ENCODE data around the gene EHMT1.

The EHMT1 gene

DNA sequence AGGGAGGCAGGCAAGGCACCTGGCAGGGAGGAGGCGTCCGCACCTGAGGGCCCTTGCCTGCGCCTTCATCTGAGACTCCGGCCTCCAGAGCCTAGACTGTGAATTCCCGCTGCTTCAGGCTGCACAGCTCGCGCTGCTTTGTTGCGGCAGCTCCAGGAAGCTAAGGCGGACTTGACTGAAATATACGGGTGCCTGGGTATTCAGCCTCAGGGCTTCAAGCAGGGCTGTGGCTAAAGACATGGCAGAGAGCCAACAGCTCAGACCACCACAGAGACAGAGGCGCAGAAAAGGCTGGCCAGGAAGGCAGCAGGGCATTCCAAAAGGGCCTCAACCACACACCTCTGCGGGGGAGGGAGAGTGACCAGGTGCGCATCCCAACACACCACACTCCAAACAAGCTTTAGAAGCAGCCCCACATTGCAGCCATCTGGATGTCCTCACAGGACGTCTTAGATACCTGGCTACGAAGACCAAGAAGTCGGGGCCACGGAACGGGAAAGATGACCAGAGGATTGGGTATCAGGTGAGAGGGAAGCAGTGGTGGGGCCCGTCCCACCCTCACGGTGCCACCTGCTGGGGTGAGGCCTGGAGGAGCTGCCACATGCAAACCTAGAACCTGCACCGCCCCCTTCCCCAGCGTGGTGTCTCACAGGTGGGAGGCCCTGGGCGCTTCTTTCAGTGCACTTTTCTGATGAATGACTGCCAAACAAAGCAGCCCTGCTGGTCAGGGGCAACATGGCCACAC lies 38.4 kb upstream of the EHMT1 start:
- H3K4me2 ChIP-seq, result no peak overlapping the region

DNA sequence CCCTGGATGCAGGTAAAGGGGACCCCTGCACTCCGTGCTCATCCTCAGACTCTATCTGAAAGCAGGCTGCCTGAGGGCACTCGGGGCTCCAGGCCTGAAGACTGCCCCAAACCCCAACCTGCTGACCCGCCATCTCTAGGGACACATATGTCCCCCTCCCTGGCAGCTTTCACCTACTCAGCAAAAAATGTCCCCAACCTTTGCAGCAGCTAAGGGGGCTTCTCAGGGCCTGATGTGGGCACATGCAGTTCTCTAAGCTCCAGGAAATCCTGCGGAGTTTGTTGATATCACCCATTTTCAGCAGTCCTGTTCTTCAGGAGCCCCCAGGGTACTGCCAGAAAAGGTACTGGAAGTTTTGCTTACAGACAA lies 37.9 kb upstream of the EHMT1 start:
- Histone ChIP-seq H3K36me3 (ENCODE audit: insufficient read depth) (no peaks in the 10 kb centered on the region; the same call in 1 of the 2 replicates), H3K4me1 (ENCODE audit: low read depth, poor library complexity, severe bottlenecking) (peaks cover 23% of the 10 kb centered on the region), H2AFZ (ENCODE audit: low read depth) (no peak overlapping the region), H3K4me2 (no peak overlapping the region), H3K79me2 (ENCODE audit: insufficient read depth, low read depth) (peaks cover 27% of the 10 kb centered on the region), H3K27ac (no peak overlapping the region), H4K20me1 (ENCODE audit: insufficient read depth) (no peaks in the 10 kb centered on the region; the same call in 1 of the 2 replicates), H3K27me3 (ENCODE audit: insufficient read depth, low read depth) (no peaks in the 10 kb centered on the region), H3K4me3 (IDR thresholded peaks at IDR 0.05; ENCODE audit: insufficient read depth, low read depth, low read length) (no peak overlapping the region), H3K9ac (no peak overlapping the region)
- TF ChIP-seq, protein P1, sequence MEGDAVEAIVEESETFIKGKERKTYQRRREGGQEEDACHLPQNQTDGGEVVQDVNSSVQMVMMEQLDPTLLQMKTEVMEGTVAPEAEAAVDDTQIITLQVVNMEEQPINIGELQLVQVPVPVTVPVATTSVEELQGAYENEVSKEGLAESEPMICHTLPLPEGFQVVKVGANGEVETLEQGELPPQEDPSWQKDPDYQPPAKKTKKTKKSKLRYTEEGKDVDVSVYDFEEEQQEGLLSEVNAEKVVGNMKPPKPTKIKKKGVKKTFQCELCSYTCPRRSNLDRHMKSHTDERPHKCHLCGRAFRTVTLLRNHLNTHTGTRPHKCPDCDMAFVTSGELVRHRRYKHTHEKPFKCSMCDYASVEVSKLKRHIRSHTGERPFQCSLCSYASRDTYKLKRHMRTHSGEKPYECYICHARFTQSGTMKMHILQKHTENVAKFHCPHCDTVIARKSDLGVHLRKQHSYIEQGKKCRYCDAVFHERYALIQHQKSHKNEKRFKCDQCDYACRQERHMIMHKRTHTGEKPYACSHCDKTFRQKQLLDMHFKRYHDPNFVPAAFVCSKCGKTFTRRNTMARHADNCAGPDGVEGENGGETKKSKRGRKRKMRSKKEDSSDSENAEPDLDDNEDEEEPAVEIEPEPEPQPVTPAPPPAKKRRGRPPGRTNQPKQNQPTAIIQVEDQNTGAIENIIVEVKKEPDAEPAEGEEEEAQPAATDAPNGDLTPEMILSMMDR (conservative IDR thresholded peaks at IDR 0.05; ENCODE audit: low read depth, low read length), result no peak

More for the DNA sequence above, 38.4 kb upstream of the EHMT1 start:
- no peak overlapping the region for H2AFZ ChIP-seq (ENCODE audit: low read depth)
- no peak overlapping the region for H3K4me3 ChIP-seq (IDR thresholded peaks at IDR 0.05; ENCODE audit: insufficient read depth, low read depth, low read length)
- peaks cover 27% of the 10 kb centered on the region for H3K79me2 ChIP-seq (ENCODE audit: insufficient read depth, low read depth)
- no peaks in the 10 kb centered on the region for H3K27me3 ChIP-seq (ENCODE audit: insufficient read depth, low read depth)
- no peak overlapping the region for H3K27ac ChIP-seq
- no peaks in the 10 kb centered on the region; the same call in 1 of the 2 replicates for H4K20me1 ChIP-seq (ENCODE audit: insufficient read depth)
- H3K4me1 ChIP-seq (ENCODE audit: low read depth, poor library complexity, severe bottlenecking), result peaks cover 28% of the 10 kb centered on the region
- H3K9ac ChIP-seq, result no peak overlapping the region
- H3K36me3 ChIP-seq (ENCODE audit: insufficient read depth), result no peaks in the 10 kb centered on the region; the same call in 1 of the 2 replicates
- TF ChIP-seq, protein P1 (conservative IDR thresholded peaks at IDR 0.05; ENCODE audit: low read depth, low read length), result no peak

DNA sequence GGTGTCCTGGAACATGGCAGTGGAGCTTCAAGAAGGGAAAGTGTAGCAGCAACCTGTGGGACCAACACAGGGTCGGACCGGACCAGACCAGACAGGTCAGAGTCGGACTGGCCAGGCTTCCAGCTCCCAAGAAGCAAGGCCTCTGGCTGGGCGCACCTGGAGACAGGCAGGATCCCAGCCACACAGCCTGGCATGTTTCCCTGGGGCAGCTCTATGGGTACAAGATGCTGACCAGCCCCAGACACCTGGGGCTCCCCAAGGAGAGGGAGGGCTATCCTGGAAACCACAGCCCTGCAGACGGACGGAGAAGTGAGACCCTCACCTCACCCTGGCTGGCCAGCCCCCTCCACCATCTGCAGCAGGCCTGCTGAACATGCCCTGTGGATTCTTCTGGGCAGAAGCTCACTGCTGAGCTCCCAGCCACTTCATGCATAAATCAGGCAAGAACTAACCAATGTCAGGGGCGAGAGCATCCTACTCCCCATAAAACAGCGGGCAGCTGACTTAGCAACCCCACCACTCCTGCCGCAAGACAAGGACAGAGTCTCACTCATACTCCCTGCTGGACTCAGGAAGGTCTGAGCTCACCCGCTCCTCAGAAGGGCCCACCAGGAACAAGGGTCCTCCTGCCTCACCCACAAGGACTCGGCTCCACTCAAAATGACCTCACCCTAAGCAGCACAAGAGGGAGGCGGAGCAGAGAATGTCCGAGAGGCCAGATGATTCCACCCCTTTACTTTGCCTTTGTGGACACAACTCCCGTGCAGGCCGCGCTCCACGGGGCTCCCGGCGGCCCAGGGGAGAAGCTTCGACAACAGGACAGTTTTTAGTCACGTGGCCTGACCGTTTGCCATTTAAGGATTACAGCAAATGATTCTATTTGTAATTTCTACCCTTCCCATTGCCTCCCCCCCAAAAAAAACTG lies 37.2 kb upstream of the EHMT1 start:
- TF ChIP-seq, protein P1 (conservative IDR thresholded peaks at IDR 0.05; ENCODE audit: low read depth, low read length), result no peak
- no peaks in the 10 kb centered on the region; the same call in 1 of the 2 replicates for H3K36me3 ChIP-seq (ENCODE audit: insufficient read depth)

DNA sequence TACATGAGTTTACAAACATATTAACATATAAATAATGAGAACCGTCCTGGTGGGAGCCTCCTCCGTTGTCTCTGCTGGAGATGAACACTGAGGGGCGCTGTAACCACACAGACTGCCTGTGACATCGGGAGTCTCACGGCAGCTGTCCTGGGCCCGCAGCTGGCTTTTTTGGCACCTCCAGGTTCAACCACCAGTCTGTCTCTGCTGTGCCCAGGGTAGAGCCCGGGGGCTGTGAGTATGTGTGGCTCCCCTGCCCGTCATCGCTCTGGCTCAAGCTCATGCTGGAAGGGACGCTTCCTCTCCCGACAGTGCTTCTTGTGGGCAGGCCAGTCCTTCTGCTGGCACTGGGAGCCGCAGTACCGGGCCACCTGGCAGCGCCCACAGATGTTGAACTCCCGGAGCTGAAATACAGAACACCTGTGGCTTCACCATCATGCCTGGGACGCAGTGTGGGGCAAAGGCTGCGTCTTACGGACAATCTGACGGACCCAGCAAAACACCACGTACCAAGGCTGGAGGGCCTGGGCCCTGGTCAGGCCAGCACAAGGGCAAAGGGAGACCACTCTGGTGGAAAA lies 36.4 kb upstream of the EHMT1 start:
- Histone ChIP-seq H3K27ac (no peak overlapping the region), H3K4me1 (ENCODE audit: low read depth, poor library complexity, severe bottlenecking) (peaks cover 9% of the 10 kb centered on the region), H3K4me2 (no peak overlapping the region), H3K36me3 (ENCODE audit: insufficient read depth) (no peaks in the 10 kb centered on the region; the same call in 1 of the 2 replicates), H3K79me2 (ENCODE audit: insufficient read depth, low read depth) (peaks cover 13% of the 10 kb centered on the region), H4K20me1 (ENCODE audit: insufficient read depth) (no peaks in the 10 kb centered on the region; the same call in 1 of the 2 replicates), H3K9ac (no peak overlapping the region), H3K27me3 (ENCODE audit: insufficient read depth, low read depth) (no peaks in the 10 kb centered on the region), H3K4me3 (IDR thresholded peaks at IDR 0.05; ENCODE audit: insufficient read depth, low read depth, low read length) (no peak overlapping the region), H2AFZ (ENCODE audit: low read depth) (no peak overlapping the region)
- TF ChIP-seq, protein P1 (conservative IDR thresholded peaks at IDR 0.05; ENCODE audit: low read depth, low read length), result no peak

More for the DNA sequence above, 37.2 kb upstream of the EHMT1 start:
- Histone ChIP-seq H3K79me2 (ENCODE audit: insufficient read depth, low read depth) (peaks cover 20% of the 10 kb centered on the region), H3K27ac (no peak overlapping the region), H3K9ac (no peak overlapping the region), H3K4me3 (IDR thresholded peaks at IDR 0.05; ENCODE audit: insufficient read depth, low read depth, low read length) (no peak overlapping the region), H4K20me1 (ENCODE audit: insufficient read depth) (no peaks in the 10 kb centered on the region; the same call in 1 of the 2 replicates), H2AFZ (ENCODE audit: low read depth) (no peak overlapping the region), H3K27me3 (ENCODE audit: insufficient read depth, low read depth) (no peaks in the 10 kb centered on the region), H3K4me1 (ENCODE audit: low read depth, poor library complexity, severe bottlenecking) (peaks cover 16% of the 10 kb centered on the region), H3K4me2 (no peak overlapping the region)

All from KMS-11 (cell line).